H1 (cell line): ENCODE results near the gene VPS35. TPM values are rescaled to one million over a fixed set of nuclear protein-coding genes. Genes with fewer than 3 reads are reported as not detected.

Experiments used
- CTCF ChIA-PET: fragments of 300-600 bp; sonication (Branson Sonifier 250); formaldehyde crosslinking; loops from one replicate; lab custom pipeline; 2021; ENCODE audit not compliant: partially characterized antibody; lab: Charles Lee
- POLR2A ChIA-PET: fragments of 300-600 bp; sonication (Branson Sonifier 250); formaldehyde crosslinking; loops from one replicate; lab custom pipeline; 2021; ENCODE audit warnings: inconsistent platforms; ENCODE audit not compliant: partially characterized antibody; lab: Charles Lee
- DNase-seq, 2 experiments: peaks; one replicate each; pipeline versions ENCODE4 v3.0.0 to v3.0.0-alpha.2; 2010 to 2022; ENCODE audit warnings: low spot score in 2 of 2, low read depth in 1 of 2, mixed read lengths in 1 of 2
- FAIRE-seq: peaks from 2 replicates; lab custom pipeline; 2011; peaks lifted over from hg19 to GRCh38; lab: Jason Lieb, UNC
- H2AFZ ChIP-seq: 2 replicates; pipeline ENCODE4 v1.8.1; 2012; ENCODE audit warnings: low read length, inconsistent platforms
- H2AK5ac ChIP-seq: 2 replicates; pipeline ENCODE4 v1.6.1; 2013; ENCODE audit warnings: low read depth, low read length
- H2BK120ac ChIP-seq: replicated peaks from 2 replicates; pipeline ENCODE3; 2013; ENCODE audit warnings: low read depth, low read length, inconsistent platforms
- H2BK12ac ChIP-seq: 2 replicates; pipeline ENCODE4 v1.6.1; 2013; ENCODE audit warnings: low read depth, low read length
- H2BK15ac ChIP-seq: 2 replicates; pipeline ENCODE4 v1.6.1; 2013; ENCODE audit warnings: low read length
- H2BK20ac ChIP-seq: 2 replicates; pipeline ENCODE4 v1.6.1; 2013; ENCODE audit warnings: low read length
- H2BK5ac ChIP-seq: 2 replicates; pipeline ENCODE4 v1.6.1; 2013; ENCODE audit warnings: low read depth, low read length
- H3K14ac ChIP-seq: 2 replicates; pipeline ENCODE4 v1.6.1; 2013; ENCODE audit warnings: inconsistent platforms; ENCODE audit not compliant: insufficient read length
- H3K18ac ChIP-seq: 2 replicates; pipeline ENCODE4 v1.6.1; 2013; ENCODE audit warnings: low read length; ENCODE audit errors: extremely low read depth
- H3K23ac ChIP-seq: 2 replicates; pipeline ENCODE4 v1.6.1; 2013; ENCODE audit warnings: inconsistent platforms; ENCODE audit not compliant: insufficient read length
- H3K23me2 ChIP-seq: 2 replicates; pipeline ENCODE4 v1.6.1; 2013; ENCODE audit warnings: low read depth, low read length
- H3K27ac ChIP-seq: 2 replicates; pipeline ENCODE4 v1.6.1; 2011; ENCODE audit warnings: low read depth, low read length, inconsistent platforms
- H3K27me3 ChIP-seq, 4 experiments: replicated peaks in 1 of 4; 1 replicate in 1 of 4; 2 replicates in 3 of 4; pipeline versions ENCODE4 v1.6.1 to v1.8.1; 2011 to 2013; ENCODE audit warnings: low read length in 3 of 4, mild to moderate bottlenecking in 3 of 4, inconsistent platforms in 2 of 4, mixed read lengths in 2 of 4, moderate library complexity in 1 of 4; ENCODE audit not compliant: control insufficient read depth in 3 of 4, insufficient read depth in 3 of 4; ENCODE audit errors: extremely low read depth in 1 of 4
- H3K36me3 ChIP-seq, 4 experiments: 2 replicates each; pipeline versions ENCODE4 v1.6.1 to v1.8.1; 2011 to 2013; ENCODE audit warnings: mild to moderate bottlenecking in 4 of 4, low read length in 3 of 4, moderate library complexity in 2 of 4, control low read depth in 1 of 4, inconsistent platforms in 1 of 4; ENCODE audit not compliant: insufficient read depth in 4 of 4, control insufficient read depth in 2 of 4
- H3K4ac ChIP-seq: replicated peaks from 2 replicates; pipeline ENCODE3; 2013; ENCODE audit warnings: low read length, low read depth, mixed read lengths, inconsistent platforms; ENCODE audit not compliant: insufficient read length
- H3K4me1 ChIP-seq, 4 experiments: replicated peaks in 1 of 4; 1 replicate in 1 of 4; 2 replicates in 3 of 4; pipeline versions ENCODE4 v1.6.1 to v1.8.1; 2011 to 2013; ENCODE audit warnings: low read length in 3 of 4, inconsistent platforms in 2 of 4, mixed read lengths in 1 of 4; ENCODE audit not compliant: insufficient read depth in 4 of 4, control insufficient read depth in 3 of 4
- H3K4me2 ChIP-seq, 2 experiments: 2 replicates each; pipeline versions ENCODE4 v1.6.1 to v1.8.1; 2011 to 2013; ENCODE audit warnings: low read depth in 2 of 2, low read length in 2 of 2, control low read depth in 1 of 2, inconsistent platforms in 1 of 2, mild to moderate bottlenecking in 1 of 2; ENCODE audit not compliant: insufficient read depth in 1 of 2
- H3K4me3 ChIP-seq, 4 experiments: fragments of 200-600, 300-600 bp in 1 of 4; sonication (generic), shearing (Covaris generic), sonication (Bioruptor Twin) in 1 of 4; 2 replicates each; pipeline versions ENCODE4 v1.5.1 to v1.8.1; 2011 to 2016; ENCODE audit warnings: low read length in 4 of 4, low read depth in 3 of 4, control low read depth in 2 of 4, inconsistent platforms in 2 of 4, mild to moderate bottlenecking in 2 of 4, mixed read lengths in 1 of 4, moderate library complexity in 1 of 4; ENCODE audit not compliant: insufficient read depth in 2 of 4; ENCODE audit errors: extremely low read depth in 1 of 4
- H3K56ac ChIP-seq: replicated peaks from 2 replicates; pipeline ENCODE3; 2013; ENCODE audit warnings: low read depth, mild to moderate bottlenecking, mixed read lengths, low read length, inconsistent platforms; ENCODE audit not compliant: insufficient read length
- H3K79me1 ChIP-seq: 2 replicates; pipeline ENCODE4 v1.6.1; 2013; ENCODE audit warnings: low read depth, low read length, control low read depth
- H3K79me2 ChIP-seq, 2 experiments: 2 replicates each; pipeline versions ENCODE4 v1.6.1 to v1.8.1; 2012 to 2013; ENCODE audit warnings: low read length in 2 of 2, mild to moderate bottlenecking in 2 of 2, inconsistent platforms in 1 of 2; ENCODE audit not compliant: insufficient read depth in 2 of 2, control insufficient read depth in 1 of 2
- H3K9ac ChIP-seq, 4 experiments: replicated peaks in 1 of 4; 1 replicate in 1 of 4; 2 replicates in 3 of 4; pipeline versions ENCODE4 v1.6.1 to v1.8.1; 2011 to 2013; ENCODE audit warnings: low read depth in 3 of 4, low read length in 3 of 4, control low read depth in 2 of 4, mild to moderate bottlenecking in 2 of 4, moderate library complexity in 2 of 4, inconsistent platforms in 1 of 4; ENCODE audit errors: extremely low read depth in 1 of 4
- H3K9me3 ChIP-seq, 2 experiments: 2 replicates each; pipeline versions ENCODE4 v1.6.1 to v1.8.1; 2012 to 2013; ENCODE audit warnings: mild to moderate bottlenecking in 2 of 2, moderate library complexity in 2 of 2, control low read depth in 1 of 2, inconsistent platforms in 1 of 2, low read depth in 1 of 2, low read length in 1 of 2, mixed read lengths in 1 of 2; ENCODE audit not compliant: insufficient read depth in 2 of 2
- H4K20me1 ChIP-seq, 2 experiments: replicated peaks in 1 of 2; 2 replicates each; pipeline versions ENCODE3 to v1.8.1; 2011 to 2013; ENCODE audit warnings: inconsistent platforms in 2 of 2, low read length in 2 of 2, mild to moderate bottlenecking in 1 of 2; ENCODE audit not compliant: insufficient read depth in 2 of 2, control insufficient read depth in 1 of 2
- H4K5ac ChIP-seq: 2 replicates; pipeline ENCODE4 v1.6.1; 2013; ENCODE audit warnings: low read length, low read depth, mixed read lengths, inconsistent platforms; ENCODE audit not compliant: insufficient read length
- H4K8ac ChIP-seq: 2 replicates; pipeline ENCODE4 v1.8.0; 2013; ENCODE audit warnings: mild to moderate bottlenecking, moderate library complexity, low read length, inconsistent platforms; ENCODE audit not compliant: insufficient read depth; ENCODE audit errors: extremely low read depth
- H4K91ac ChIP-seq: replicated peaks from 2 replicates; pipeline ENCODE3; 2013; ENCODE audit warnings: low read length, mixed read lengths, inconsistent platforms; ENCODE audit not compliant: insufficient read length
- ATF2 ChIP-seq: IDR thresholded peaks from 2 replicates; pipeline ENCODE4 v1.6.1; 2012; ENCODE audit warnings: low read length, inconsistent platforms
- ATF3 ChIP-seq: IDR thresholded peaks from 2 replicates; pipeline ENCODE4 v1.6.1; 2011; ENCODE audit warnings: low read depth, mild to moderate bottlenecking, low read length; ENCODE audit not compliant: insufficient read depth
- BACH1 ChIP-seq: IDR thresholded peaks from 2 replicates; pipeline ENCODE4 v1.6.1; 2012; ENCODE audit warnings: low read length, improper control_type of control experiment
- CHD2 ChIP-seq: IDR thresholded peaks from 2 replicates; pipeline ENCODE4 v1.6.1; 2012; ENCODE audit warnings: low read length, improper control_type of control experiment
- KDM1A ChIP-seq: fragments of 200-600, 300-600 bp; sonication (generic); IDR thresholded peaks from 2 replicates; pipeline ENCODE4 v1.7.1; 2016; ENCODE audit warnings: mild to moderate bottlenecking, low read length, borderline replicate concordance
- POU5F1 ChIP-seq: IDR thresholded peaks from 2 replicates; pipeline ENCODE4 v1.6.1; 2011; ENCODE audit warnings: low read depth, mild to moderate bottlenecking, low read length, moderate library complexity
- SAP30 ChIP-seq: fragments of 300-600 bp; sonication (generic); IDR thresholded peaks from 2 replicates; pipeline ENCODE4 v1.7.1; 2012; ENCODE audit warnings: low read length, moderate library complexity, mild to moderate bottlenecking, inconsistent platforms; ENCODE audit not compliant: insufficient read depth, insufficient replicate concordance
- SIX5 ChIP-seq: IDR thresholded peaks from 2 replicates; pipeline ENCODE4 v1.6.1; 2011; ENCODE audit warnings: mild to moderate bottlenecking, low read depth, low read length
- SUZ12 ChIP-seq: fragments of 200-600 bp; sonication (generic); IDR thresholded peaks from 2 replicates; pipeline ENCODE4 v1.6.1; 2012; ENCODE audit warnings: mild to moderate bottlenecking, inconsistent platforms, low read length, moderate library complexity, mixed read lengths
- USF2 ChIP-seq: IDR thresholded peaks from 2 replicates; pipeline ENCODE4 v1.6.1; 2011; ENCODE audit warnings: low read length, improper control_type of control experiment
- WGBS, 2 experiments: shearing (Covaris generic) in 1 of 2; methylation state at CpG; one replicate each; pipeline versions ENCODE4 v1.1.6 to v1.1.7; 2013 to 2015; ENCODE audit warnings: low lambda C conversion rate in 2 of 2, mixed read lengths in 2 of 2, inconsistent platforms in 1 of 2, low coverage in 1 of 2, missing lambda C conversion rate in 1 of 2; ENCODE audit not compliant: insufficient replicate concordance in 2 of 2, insufficient coverage in 1 of 2, insufficient read length in 1 of 2; ENCODE audit errors: extremely low coverage in 1 of 2, missing lambda C conversion rate in 1 of 2; 5-methylcytosine and 5-hydroxymethylcytosine counted together
- polyA plus RNA-seq, 7 experiments: library from polyadenylated mRNA; depleted of rRNA in 3 of 7; stranded (reverse) in 5 of 7; unstranded in 2 of 7; fragments of >200 nt in 5 of 7; fragments of 200-250 nt in 2 of 7; gene quantifications; 1 replicate in 5 of 7; 2 replicates in 1 of 7; 4 replicates in 1 of 7; pipeline versions ENCODE4 v1.2.1 to v1.2.3, GENCODE V29; 2011 to 2013; ENCODE audit warnings: missing spikeins in 2 of 7, mixed read lengths in 2 of 7
- total RNA-seq: library from RNA; stranded (reverse); fragmentation: NEBNext Ultra II Directional; extraction: Animal tissue kit (Norgen Biotek cat#: 25700); gene quantifications from 2 replicates; pipeline ENCODE4 v1.2.1, GENCODE V29; 2021

The VPS35 gene
- total and polyA plus RNA-seq, 2 of the 8 experiments (the other 6 are each of a cell fraction or from before 2014, with no cell fraction given): 10.3 to 66.9 TPM

GRCh38 chr16:46614006-46614405 is 75.0 kb downstream of the VPS35 start:
- 88% methylated on average over 4 of the region's 4 CpGs; no CpG with 5 or more reads in 1 of the 2 experiments for WGBS, 2 experiments
- H2BK15ac ChIP-seq: no peak overlapping the region
- H4K8ac ChIP-seq: no peak overlapping the region
- H2BK120ac ChIP-seq: no peak overlapping the region
- no peak overlapping the region for H3K4ac ChIP-seq
- no peaks in the 10 kb centered on the region for H3K23me2 ChIP-seq
- H3K79me1 ChIP-seq: peaks cover 2% of the 10 kb centered on the region; the same call in 1 of the 2 replicates
- peaks cover 0 to 7% of the 10 kb centered on the region in 2 experiments for H4K20me1 ChIP-seq
- ChIA-PET CTCF (interaction anchor here (1.2 kb wide), 1 partner anchor 60 kb away, joined by 4 read pairs; no protein-coding TSS in a partner anchor), POLR2A (no interaction called here)
- no peak overlapping the region for H4K5ac ChIP-seq
- H3K9me3 ChIP-seq: no peaks in the 10 kb centered on the region
- H3K4me3 ChIP-seq: no peak overlapping the region
- H3K27ac ChIP-seq: no peak overlapping the region
- H2BK20ac ChIP-seq: no peak overlapping the region
- no peak overlapping the region for H2AFZ ChIP-seq
- no peak overlapping the region for H3K4me2 ChIP-seq
- H2AK5ac ChIP-seq: no peak overlapping the region
- FAIRE-seq: no peak
- H3K56ac ChIP-seq: no peak overlapping the region
- peaks cover 12 to 52% (median 36%) of the 10 kb centered on the region in 4 experiments; a peak in 7 of 8 replicates for H3K36me3 ChIP-seq
- no peak overlapping the region for H3K14ac ChIP-seq
- no peak overlapping the region for H4K91ac ChIP-seq
- no peak overlapping the region for H2BK5ac ChIP-seq
- no peaks in the 10 kb centered on the region for H3K4me1 ChIP-seq
- no peak overlapping the region for H3K23ac ChIP-seq
- H3K27me3 ChIP-seq: no peaks in the 10 kb centered on the region
- H3K9ac ChIP-seq: no peak overlapping the region
- DNase-seq: no peak
- H3K79me2 ChIP-seq: peaks cover 3 to 7% of the 10 kb centered on the region in 2 experiments; a peak in 2 of 4 replicates
- no peak overlapping the region for H2BK12ac ChIP-seq
- no peak overlapping the region for H3K18ac ChIP-seq
- TF ChIP-seq POU5F1 (no peak), SAP30 (no peak), CHD2 (no peak), ATF3 (no peak), BACH1 (no peak), USF2 (no peak), SIX5 (no peak), SUZ12 (no peak), ATF2 (no peak), KDM1A (no peak)
